DMS 273 (cell line): ENCODE measurements around the gene ZBTB47.

Experiments
- DNase-seq: peaks from one replicate; lab custom pipeline; 2025; ENCODE audit not compliant: unreplicated experiment; lab: John Stamatoyannopoulos, UW

ZBTB47 gene

DNA sequence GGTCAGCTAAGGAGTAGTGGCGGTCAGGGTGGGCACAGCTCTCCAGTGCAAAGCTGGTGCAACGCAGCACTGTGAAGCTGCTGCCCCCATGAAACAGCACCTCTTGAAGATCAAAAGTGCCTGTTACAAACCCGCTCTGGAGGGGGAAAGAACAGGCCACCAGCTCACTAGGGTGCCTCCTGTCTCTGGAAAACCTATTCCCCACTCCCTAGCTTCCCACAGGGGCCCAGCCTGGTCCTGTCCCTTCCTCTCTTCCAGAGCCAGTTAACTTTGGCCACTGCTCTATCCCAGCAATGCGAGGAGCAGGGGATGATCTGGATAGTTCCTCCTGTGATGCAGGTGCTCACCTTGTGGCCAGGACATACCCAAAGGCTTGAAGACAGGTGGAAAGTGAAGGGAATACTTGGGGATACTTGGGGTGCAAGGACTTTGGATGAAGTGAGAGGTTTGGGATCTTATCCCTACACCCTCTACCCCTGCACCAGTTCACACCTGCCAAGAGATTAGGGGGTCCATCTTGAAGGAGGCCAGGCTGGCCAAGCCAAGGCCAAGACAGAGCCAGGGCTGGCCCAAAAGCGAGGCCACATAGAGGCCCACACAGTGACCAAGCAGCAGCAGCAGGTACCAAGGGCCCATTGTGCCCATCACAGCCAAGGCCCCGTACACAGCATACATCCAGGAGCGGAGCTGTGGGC lies 44.9 kb downstream of the ZBTB47 start:
- no peak for DNase-seq

DNA sequence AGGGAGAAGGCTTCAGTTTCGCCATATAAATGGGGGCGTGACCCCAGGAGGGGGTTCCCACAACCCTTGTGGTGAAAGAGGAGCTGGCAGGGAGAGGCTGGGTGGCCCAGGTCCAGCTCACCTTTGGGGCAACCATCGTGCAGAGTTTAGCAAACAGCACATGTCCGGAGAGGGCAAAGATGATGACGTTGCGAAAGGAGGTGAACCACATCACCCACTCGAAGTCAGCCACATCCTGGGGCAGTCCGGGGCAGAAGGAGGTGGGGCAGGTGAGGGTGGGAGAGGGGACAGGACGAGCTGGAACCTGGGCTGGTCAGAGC lies 45.4 kb downstream of the ZBTB47 start:
- no peak for DNase-seq

DNA sequence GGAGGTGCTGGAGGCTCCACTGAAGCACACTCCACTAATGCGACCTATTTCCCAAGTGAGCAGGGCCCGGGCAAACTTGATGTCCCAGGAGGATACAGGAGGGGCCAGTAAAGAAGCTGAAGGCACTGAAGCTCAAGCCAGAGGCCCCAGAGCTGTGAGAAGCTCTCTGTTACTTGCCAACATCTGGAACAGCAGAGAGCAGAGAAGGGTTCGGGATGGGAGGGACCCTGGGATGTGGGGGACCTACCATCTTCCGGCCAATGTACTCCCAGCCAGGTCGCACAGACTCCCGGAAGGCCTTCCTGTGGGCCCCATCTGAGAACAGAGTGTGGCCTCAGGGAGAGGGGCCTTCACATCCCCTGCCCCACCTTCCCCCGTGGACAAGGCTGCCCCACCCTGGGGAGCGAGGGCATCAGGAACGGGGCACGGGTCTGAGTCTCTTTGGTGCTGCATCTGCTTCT lies 46.0 kb downstream of the ZBTB47 start:
- no peak for DNase-seq

DNA sequence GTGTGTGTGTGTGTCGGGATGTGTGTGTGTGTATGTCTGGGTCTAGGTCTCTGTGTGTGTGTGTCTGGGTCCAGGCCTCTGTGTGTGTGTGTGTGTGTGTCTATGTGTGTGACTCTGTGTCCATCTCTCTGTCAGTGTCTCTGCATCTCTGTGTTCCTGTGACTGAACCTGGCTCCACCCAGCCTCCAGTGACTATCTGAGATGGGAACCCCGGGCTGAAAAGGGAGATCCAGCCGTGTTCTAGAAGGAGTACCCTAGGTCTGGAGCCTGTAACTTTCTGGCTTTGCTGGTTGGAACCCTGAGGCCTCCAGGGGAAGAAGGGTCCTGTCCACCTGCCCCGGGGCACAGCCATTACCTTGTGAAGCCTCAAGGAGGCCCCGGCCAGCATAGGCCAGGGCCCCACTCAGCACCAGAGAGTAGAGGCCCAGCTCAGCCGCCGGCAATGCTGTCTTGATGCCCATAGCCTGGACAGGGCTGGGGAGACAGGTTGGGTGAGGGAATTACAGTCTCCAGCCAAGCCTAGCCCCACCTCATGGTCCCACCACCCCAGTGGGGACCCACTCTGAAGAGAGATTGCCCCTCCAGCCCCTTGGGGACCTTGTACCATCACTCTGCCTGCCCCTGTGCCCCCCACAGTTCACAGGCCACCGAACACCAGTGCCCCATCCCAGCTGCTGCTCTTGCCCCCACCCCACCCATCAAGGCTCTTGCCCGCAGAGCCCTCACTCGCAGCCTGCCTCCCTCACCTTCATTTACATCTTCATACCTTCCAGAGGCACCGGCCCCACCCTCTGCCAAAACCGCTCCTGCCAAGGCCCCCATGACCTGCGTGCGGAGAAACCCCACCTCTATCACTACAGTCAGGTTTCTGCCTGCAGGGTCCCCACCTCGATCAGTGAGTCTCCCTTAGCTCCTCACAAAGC lies 47.1 kb downstream of the ZBTB47 start:
- DNase-seq = no peak

DNA sequence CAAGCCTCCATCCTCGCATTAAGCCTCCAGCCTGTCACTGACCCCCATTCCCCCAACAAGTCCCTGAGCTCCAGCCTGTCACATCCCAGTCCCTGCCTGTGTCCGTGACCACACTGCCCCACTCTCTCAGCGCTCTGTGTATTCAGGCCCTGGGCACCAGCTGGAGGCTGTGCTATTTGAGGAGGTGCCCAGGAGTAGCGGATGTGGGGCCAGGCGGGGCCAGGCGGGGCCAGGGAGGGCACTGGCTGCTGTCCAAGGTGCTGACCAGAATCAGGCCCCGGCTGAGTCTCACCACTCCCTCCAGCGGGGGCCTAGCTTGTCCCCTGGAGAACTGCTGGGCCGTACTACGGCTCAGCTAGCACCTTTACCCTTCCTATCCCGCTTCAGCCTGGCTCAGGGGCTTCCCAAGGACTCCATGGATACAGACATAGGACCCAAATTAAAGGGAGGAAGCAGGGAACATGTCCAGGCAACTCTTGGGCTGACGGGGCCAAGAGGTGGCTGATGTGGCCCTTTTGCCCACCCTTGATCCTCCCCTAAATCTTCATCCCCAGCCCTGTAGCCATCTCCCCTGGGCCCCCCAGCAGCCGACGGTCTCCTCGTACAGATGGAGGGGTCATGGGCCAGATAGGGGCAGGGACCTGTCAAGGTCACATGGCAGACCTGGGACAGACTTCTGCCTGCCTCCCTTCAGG lies 48.0 kb downstream of the ZBTB47 start:
- peak; percentile 31 for DNase-seq

DNA sequence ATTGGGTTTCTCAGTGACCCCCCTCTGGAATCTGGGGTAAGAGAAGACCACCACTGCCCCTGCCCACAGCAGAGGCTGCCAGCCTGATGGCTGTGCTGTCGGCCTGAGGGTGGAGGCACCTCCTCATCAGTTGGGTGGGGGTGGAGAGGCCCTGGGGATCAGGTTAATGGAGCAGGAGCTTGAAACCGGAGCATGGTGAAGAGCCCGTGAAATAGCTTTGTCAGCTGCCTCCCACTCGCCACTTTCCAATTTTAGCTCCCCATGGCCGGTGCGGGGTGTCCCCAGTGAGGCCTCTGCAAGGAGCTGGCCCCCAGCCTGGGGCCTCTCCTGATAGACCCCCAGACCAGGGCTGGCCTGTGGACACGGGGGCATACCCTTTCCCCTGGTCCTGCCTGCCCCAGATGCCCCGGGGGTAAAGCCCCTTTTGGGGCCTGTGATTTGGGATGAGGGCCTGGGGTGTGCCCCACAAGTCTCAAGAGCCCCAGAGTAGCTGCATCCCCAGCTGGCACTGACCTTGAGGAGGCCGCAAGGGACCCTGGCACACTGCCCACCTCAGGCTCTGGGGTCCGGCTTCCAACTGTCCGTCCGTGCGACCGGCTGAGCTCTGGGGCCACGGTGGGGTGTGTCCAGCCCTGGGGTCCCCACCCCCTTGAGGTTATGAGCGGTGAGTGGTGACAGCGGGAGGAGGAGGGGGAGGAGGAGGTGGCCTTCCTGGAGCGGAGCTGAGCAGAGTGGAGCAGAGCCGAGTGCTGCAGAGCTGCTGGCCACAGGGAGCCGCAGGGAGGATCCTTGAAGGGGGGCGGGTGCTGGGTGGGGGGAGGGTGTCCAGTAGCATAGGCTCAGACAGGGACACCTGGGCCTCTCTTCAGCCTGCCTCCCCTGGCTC lies 48.8 kb downstream of the ZBTB47 start, which contains the start of gene HHATL:
Gene HHATL (minus strand): TSS at position 733 of the 886 bp plus-strand sequence. CDS start 1,972 bp downstream, outside the sequence.
- DNase-seq = no peak

DNA sequence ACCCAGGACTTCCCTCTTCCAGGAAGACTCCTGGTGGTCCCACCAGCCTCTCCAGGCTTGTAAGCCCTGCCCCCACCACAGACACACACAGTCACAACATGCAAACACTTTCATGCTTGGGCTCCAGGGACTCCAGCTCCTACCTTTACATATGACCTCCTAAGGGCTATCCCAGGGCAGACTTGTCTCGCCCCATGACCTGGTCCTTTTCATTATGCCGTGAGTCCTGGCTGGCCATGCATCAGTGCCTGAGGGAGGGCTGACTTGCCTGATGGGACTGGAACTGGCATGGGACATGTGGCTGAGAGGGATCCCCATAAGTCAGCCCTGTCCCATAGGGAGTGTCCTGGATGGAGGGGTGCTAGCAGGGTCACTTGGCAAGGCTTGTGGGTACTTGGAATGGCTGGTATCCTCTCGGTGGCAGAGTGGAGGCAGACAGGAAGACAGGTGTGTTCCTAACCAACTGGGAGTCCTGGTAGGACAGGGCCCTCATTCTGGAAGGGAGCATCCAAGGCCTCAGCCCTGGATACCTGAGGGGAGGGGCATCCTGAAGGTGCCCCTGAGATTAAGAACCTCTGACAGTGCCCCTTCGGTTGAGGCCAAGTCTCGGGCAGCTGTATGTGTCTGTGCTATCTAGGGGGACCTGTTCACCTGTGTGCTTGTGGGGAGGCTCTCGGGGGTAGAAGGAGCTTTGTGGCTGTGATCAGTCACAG lies 49.6 kb downstream of the ZBTB47 start:
- DNase-seq = no peak

DNA sequence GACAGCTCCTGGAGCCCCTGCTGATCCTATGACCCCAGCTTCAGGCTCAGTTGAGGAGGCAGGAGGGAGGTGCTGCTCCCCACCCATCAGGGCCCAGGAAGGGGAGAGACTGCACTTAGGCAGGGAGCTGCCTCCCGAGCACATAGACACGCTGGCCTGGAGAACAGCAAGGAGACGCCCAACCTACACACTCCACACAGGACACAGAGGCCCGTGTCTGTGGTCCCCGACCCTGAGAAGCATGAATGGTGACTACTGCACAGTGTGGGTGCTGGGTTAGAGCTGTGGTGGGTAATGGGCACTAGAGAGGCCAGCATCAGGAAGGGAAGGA lies 50.2 kb downstream of the ZBTB47 start:
- no peak for DNase-seq

DNA sequence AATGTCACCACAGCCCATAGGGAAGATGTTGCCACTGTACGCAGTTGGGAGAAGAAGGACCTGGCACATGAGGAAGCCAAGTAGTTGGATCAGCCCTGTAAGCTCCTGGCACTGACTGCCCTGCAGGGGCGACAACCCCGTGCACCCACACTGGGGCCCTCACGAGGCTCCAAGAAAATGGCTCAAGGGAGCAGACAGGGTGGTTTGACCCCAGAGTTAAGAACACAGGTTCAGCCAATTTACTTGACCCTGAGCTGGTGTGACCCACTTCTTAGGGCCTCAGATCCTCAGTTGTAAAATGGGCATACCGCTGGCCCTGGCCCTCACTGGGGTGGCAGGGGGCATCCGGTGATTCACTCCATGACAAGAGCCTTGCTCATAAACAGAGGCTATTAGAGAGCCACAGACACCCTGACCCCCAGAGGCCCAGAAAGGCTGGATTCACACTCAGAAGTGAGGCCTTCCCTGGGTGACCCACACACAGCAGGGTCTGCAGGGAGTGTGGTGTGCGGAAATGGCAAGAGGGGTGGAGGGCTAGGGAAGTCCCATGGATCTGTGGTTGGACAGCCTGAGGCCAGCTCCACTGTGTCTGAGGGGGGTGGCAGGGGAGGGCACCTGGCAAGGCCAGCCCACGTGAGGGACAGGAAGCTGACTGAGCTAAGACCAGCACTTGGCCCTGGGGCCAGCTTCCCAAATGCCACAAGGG lies 50.8 kb downstream of the ZBTB47 start:
- no peak for DNase-seq

DNA sequence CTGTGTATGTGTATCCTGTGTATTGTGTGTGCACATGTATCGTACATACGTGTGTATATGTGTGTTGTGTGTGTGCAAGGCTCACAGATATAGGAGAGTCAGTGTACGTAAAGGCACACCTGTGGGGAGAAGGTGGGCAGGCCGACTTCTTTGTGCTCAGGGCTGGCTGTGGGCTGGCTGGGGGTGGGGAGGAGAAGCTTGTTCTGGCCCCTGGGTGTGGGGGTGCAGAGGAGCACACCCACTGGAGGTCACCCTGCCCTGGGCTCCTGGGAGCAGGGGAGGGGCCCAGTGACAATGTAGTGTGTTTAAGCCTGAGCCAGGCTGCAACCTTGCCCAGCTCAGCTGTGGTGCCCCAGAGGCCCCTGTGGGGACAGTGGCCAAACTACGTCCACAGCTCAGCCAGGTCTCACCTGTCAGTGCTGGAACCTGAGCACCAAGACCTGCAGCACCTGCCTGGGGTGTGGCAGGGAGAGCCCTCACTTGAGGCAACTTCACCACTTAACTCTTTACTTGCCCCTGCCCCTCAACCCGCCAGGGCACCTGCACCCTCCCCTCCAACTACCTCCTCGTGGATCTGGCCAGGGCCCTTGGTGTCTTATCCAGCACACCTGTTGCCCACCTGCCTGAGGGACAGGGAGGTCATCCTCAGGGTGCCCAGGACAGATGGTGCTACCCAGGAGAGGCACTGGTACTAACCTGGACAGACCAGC lies 51.7 kb downstream of the ZBTB47 start:
- no peak for DNase-seq

DNA sequence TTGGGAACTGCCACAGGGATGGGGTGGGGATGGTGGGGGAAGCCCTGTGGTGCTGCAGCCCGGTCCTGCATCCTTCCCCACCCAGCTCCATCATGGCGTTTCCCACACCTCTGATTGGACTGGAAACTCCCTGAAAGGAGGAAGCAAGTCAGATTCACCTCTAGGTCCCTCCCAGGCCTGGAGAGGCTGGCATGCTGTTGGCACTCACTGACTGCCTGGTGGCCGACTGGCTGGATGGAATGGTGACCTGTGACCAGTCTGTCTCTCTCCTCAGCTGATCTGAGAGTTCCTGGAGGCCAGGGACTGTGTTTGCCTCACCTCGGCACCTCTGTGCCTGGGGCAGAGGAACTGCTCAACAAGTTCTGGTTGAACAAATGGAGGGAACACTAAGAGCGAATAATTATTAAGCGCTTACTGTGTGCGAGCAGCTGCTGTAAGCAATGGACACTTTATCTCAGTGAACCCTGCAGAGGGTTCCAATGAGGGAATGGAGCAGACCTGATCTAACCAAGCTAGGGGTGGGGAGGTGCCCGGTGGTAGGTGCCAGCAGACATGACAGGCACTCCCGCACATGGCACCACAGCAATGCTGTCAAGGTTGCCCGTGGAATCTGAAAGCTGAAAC lies 52.6 kb downstream of the ZBTB47 start:
- DNase-seq = no peak

DNA sequence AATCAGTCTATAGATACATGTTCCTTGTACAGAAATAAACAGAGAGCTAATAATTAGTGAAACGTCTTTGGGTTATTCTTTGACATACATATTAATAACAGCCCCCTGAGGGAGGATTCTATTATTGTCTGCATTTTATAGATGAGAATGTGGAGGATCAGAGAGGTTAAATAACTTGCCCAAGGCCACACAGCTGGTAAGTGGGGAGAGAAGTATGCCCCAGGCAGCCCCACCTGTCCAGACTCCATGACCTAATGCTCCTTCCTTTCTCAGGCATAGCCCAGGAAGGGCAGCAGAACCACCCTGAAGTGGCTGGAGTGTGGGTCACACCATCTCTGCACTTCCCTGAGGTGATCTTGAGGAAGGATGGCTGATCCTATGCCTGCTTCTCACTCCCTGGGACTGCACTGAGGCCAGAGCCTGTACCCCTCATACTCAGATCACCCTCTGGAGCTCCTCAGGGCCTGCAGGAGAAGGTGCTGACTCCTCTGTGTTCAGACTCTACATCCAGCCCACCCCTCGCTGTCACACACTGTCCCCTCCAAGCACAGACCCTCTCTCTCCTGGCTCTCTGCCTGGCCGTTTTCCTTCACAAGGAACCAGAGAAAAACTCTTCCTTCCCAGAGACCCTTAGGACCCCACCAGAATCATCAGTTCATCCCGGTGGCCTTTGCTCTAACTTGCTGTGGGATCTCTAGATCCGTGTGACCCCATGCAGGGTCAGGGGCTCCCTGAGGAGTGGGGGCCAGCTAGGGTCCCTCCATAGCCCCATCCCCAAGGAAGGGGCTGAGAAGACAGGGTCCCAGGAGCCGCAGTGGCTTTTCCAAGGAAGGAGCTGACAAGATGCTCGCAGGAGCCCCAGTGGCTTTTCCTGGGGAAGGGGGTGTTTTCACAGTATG lies 53.5 kb downstream of the ZBTB47 start:
- no peak for DNase-seq

DNA sequence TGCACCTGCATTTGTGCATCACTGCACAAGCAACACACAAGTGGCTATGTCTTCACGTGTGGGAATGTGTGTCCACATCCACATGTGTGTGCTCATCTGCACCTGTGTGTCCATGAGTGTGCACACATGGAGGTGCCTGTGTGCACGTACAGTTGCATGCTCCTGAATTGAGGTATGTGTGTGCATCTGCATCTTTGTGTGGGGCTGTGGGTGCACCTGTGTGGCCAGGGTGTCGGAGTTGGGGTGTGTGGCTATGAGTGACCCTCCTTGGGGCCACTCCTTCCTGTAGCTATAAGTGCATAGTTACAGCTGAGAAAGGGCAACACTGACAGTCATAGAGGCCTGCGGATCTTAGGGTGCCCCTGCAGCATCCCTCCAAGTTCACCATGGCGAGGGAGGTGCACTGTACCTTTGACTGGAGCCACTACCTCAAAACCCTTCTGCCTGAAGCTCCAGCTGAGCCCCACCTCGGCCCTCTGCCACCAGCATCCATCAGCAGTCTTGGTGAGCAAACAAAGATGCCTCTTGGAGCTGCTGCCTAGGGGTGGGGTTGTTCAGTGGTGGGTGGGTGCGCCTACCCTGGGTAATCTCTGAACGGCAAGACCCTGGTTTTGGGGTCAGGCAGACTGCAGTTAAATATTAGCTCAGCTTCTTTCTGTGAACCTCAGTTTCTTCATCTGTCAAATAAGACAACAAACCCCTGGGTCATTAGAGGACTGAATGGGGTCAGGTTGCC lies 54.3 kb downstream of the ZBTB47 start:
- no peak for DNase-seq

DNA sequence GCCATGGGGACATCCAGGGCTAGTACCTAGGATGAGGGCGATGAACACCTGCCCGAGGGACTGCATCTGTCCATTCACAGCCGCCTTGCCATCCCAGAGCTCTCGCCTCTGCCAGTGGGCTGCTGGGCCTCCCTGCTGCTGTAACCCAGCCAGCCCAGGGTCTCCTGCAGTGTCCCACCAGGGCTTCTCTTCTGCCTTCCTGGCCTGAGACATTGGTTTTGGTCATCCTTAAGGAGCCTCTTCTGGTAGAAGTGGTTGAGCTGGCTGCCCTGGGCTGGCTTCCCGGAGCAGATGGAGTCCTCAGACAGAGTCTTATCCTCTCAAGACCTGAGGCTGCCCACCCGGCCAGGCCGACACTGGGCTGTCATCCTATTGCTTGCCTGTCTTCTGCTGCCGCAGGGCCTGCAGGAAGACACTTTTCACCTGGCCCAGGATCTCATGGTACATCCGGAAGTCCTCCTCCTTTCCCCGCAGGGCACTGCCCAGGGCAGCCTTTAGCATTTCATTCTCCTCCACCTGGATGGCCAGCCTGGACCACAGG lies 55.2 kb downstream of the ZBTB47 start:
- DNase-seq = no peak

DNA sequence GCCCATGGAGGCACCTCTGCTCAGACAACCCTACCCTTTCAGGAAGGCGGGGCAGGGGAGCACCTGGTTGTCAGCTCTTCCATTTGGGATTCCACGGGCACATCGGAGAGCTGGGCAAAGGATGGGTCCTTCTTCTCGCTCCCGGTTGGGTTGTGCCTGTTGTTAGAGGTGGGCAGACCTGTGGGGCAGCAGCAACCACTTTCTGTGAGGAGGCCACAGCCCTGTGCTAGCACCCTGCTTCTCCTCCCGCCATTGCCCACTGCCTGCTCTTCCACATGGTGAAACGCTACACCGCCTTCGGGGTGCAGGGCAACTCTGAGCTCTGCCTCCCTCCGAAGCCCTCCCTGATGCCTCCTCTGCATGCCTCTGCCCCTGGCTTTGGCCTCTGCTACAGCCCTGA lies 56.1 kb downstream of the ZBTB47 start:
- DNase-seq = no peak

DNA sequence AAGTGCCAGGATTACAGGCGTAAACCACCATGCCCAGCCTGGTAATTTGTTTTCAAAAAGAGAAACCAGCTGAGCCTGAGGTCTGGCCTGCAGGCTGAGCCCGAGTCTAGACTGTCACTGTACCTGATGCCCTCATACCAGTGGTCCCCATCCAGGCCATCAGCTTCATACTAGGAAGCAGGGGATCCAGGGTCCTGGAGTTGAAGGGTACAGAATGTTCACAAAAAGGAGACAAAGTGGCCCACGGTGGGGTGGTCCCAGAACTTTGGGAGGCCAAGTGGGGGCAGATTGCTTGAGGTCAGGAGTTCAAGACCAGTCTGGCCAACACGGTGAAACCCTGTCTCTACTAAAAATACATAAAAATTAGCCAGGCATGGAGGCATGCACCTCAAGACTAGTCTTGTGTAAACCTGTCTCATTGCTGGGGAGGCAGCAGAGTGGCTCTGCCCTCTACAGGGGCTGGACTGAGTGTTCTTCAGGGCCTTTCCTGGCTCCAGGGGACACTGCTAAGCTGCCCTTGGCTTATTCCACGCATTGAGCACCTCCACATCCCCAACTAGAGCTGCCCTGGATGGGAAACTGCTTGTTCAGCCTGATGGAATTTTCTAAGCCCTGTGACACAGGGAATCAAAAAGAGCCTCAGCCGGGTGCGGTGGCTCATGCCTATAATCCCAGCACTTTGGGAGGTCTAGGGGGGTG lies 57.0 kb downstream of the ZBTB47 start:
- no peak for DNase-seq
